ENCODE data around the gene FAM120A.

The FAM120A gene

DNA sequence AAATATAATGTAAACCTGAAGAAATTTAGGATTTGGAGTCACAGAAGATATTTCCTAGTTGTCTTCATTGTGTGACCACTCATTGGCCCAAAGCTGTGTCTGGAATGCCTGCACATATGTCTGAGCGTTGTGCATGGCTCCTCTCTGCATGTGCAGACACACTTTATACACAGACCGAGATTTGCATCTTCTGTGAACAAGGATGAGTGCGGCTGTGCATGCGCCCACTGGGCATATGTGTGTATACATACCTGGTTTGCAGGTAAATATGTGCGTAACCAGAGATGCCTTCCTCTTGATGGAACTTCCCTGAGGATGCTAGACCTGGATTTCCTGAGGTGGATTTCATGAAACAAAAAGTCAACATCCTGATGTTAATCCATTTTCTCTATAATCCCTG is 144.0 kb downstream of the FAM120A start:
- no peak for TF ChIP-seq ZFX (IDR thresholded peaks at IDR 0.05)
- TF ChIP-seq, protein P1, sequence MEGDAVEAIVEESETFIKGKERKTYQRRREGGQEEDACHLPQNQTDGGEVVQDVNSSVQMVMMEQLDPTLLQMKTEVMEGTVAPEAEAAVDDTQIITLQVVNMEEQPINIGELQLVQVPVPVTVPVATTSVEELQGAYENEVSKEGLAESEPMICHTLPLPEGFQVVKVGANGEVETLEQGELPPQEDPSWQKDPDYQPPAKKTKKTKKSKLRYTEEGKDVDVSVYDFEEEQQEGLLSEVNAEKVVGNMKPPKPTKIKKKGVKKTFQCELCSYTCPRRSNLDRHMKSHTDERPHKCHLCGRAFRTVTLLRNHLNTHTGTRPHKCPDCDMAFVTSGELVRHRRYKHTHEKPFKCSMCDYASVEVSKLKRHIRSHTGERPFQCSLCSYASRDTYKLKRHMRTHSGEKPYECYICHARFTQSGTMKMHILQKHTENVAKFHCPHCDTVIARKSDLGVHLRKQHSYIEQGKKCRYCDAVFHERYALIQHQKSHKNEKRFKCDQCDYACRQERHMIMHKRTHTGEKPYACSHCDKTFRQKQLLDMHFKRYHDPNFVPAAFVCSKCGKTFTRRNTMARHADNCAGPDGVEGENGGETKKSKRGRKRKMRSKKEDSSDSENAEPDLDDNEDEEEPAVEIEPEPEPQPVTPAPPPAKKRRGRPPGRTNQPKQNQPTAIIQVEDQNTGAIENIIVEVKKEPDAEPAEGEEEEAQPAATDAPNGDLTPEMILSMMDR (conservative IDR thresholded peaks at IDR 0.05) = no peak
- H3K27ac ChIP-seq = no peak overlapping the region

DNA sequence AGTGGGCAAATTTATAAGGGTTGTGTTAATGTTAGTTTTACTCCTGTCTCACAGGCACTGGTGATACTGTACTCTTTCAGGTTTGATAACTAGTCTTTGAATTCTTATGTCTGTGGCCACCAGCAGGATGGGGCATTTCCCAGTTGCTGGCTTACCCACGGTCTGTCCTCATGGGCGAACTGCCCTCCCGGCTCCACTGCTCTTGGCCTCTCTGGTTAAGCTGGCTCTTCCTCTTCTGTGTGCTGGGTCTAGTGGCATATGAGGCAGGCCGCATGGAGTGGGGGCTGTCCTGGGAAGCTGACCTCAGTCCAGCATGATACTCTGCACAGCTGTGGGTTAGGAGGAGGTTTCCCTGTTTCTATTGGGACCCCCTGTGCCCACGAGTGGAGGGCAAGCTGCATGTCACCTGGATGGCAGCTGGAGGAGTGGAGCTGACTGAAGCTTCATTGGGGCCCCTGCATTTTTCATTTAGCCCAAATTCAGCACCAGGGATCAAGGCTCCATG is 144.4 kb downstream of the FAM120A start:
- TF ChIP-seq, protein P1 (conservative IDR thresholded peaks at IDR 0.05) = no peak
- TF ChIP-seq ZFX (IDR thresholded peaks at IDR 0.05) = no peak
- no peak overlapping the region for H3K27ac ChIP-seq

DNA sequence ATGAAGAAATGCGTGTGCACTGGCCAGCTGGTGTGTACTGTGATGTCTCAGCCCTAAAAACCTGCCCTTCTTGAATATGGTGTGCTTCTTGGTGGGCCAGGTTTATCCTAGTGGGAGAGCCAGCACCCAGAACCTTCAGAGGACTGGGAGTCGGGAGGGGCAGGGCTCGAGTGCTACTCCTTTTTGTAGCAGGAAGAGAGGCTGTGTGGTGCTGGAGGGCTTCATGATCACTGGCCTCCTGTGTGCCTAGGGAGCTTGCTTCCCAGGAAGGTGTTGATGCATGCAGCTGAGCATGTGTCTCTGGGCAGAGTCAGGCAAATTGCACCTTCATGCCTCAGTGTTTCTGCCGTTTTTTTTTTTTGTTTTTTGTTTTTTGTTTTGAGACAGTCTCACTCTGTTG is 144.9 kb downstream of the FAM120A start:
- no peak overlapping the region for H3K27ac ChIP-seq
- no peak for TF ChIP-seq ZFX (IDR thresholded peaks at IDR 0.05)
- TF ChIP-seq, protein P1 (conservative IDR thresholded peaks at IDR 0.05) = no peak

DNA sequence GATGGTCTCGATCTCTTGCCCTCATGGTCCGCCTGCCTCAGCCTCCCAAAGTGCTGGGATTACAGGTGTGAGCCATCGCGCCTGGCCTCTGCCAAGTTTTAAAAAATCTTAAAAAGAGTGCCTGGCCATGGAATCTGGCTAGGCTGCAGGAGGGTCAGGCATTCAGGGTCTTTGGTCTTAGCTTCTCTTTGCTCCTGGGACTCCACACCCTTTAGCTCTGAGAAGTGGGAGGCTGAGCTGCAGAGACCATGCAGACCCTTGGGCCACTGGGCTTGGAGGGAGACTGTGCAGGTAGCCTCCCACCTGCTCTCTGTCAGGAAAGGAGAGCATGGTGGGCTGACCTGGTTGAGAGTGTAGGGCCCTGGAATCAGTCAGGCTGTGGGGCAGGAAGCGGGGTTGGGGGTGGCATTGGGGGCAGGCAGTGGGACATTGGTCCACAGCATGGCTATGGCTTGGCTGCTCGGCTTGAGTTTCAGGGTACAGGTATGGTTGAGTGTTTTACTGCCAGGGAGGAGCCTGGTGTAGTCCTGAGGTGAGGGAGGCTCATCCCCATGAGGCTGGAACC is 145.7 kb downstream of the FAM120A start:
- TF ChIP-seq, protein P1 (conservative IDR thresholded peaks at IDR 0.05) = no peak
- no peak for TF ChIP-seq ZFX (IDR thresholded peaks at IDR 0.05)
- H3K27ac ChIP-seq = no peak overlapping the region

GRCh38 chr9:93597871-93598646 is 146.6 kb downstream of the FAM120A start:
- no peak overlapping the region for H3K27ac ChIP-seq

GRCh38 chr9:93598647-93599241 is 147.3 kb downstream of the FAM120A start:
- TF ChIP-seq, protein P1 (conservative IDR thresholded peaks at IDR 0.05) = no peak
- TF ChIP-seq ZFX (IDR thresholded peaks at IDR 0.05) = no peak
- no peak overlapping the region for H3K27ac ChIP-seq

More at GRCh38 chr9:93597871-93598646, 146.6 kb downstream of the FAM120A start:
- TF ChIP-seq, protein P1 (conservative IDR thresholded peaks at IDR 0.05) = no peak
- no peak for TF ChIP-seq ZFX (IDR thresholded peaks at IDR 0.05)

Data from C4-2B (cell line).